AG04449 (cell line): ENCODE results near the gene ANKAR.
"Not testable (repeated sequence)": the region's sequence is repeated elsewhere in the genome, so short reads cannot be mapped to it uniquely, and the experiment has no call there.

Source experiments
- CTCF ChIA-PET: fragments of 350-600 bp; formaldehyde crosslinking; extraction: SDS; loops from one replicate; lab custom pipeline; 2021; ENCODE audit warnings: antibody characterized with exemption; lab: Yijun Ruan, JAX
- POLR2A ChIA-PET: fragments of 400-600, 350-600 bp; formaldehyde crosslinking; extraction: SDS; loops from one replicate; lab custom pipeline; 2020; ENCODE audit warnings: antibody characterized with exemption, inconsistent platforms; lab: Yijun Ruan, JAX
- DNase-seq: peaks from one replicate; pipeline ENCODE4 v3.0.0-alpha.2; 2010; ENCODE audit warnings: low read depth, low spot score
- H3K4me3 ChIP-seq: 2 replicates; pipeline ENCODE4 v1.5.1; 2011; ENCODE audit warnings: low read depth, mild to moderate bottlenecking, control low read depth, low read length
- CTCF ChIP-seq: IDR thresholded peaks from one replicate; pipeline ENCODE4 v1.5.1; 2011; ENCODE audit warnings: mild to moderate bottlenecking, moderate library complexity, low read length, control low read depth, inconsistent platforms; ENCODE audit not compliant: insufficient read depth; ENCODE audit errors: missing control alignments

ANKAR gene

GRCh38 chr2:189661957-189662321, 12.5 kb upstream of the ANKAR start:
- ChIA-PET POLR2A (interaction anchor here (1.1 to 1.5 kb wide), 2 partner anchors 10 to 12 kb away, joined by 4 to 5 read pairs; no protein-coding TSS in a partner anchor), CTCF (interaction anchor here (1.0 to 9.9 kb wide), 15 partner anchors 12 to 410 kb away, joined by 3 to 186 read pairs (median 10); partner anchors contain the start of genes ANKAR and OSGEPL1)
- H3K4me3 ChIP-seq = peak overlapping the region; percentile 100
- TF ChIP-seq CTCF = no peak
- no peak for DNase-seq

- H3K4me3 ChIP-seq = peak overlapping the region; percentile 100
- TF ChIP-seq CTCF = no peak
- DNase-seq = no peak
- CTCF ChIA-PET = interaction anchor here (1.1 to 9.9 kb wide), 8 partner anchors 11 to 409 kb away, joined by 3 to 186 read pairs (median 37); partner anchors contain the start of genes ANKAR and OSGEPL1
- POLR2A ChIA-PET = interaction anchor here (1.5 kb wide), 1 partner anchor 11 kb away, joined by 4 read pairs; no protein-coding TSS in a partner anchor
Measured at GRCh38 chr2:189662669-189663226, 11.7 kb upstream of the ANKAR start.

GRCh38 chr2:189663319-189663718, 11.2 kb upstream of the ANKAR start:
- CTCF ChIA-PET = interaction anchor here (1.1 to 9.9 kb wide), 5 partner anchors 11 to 96 kb away, joined by 3 to 186 read pairs (median 118); partner anchors contain the start of gene ANKAR
- POLR2A ChIA-PET, H3K4me3 ChIP-seq, DNase-seq: not testable (repeated sequence)

DNA sequence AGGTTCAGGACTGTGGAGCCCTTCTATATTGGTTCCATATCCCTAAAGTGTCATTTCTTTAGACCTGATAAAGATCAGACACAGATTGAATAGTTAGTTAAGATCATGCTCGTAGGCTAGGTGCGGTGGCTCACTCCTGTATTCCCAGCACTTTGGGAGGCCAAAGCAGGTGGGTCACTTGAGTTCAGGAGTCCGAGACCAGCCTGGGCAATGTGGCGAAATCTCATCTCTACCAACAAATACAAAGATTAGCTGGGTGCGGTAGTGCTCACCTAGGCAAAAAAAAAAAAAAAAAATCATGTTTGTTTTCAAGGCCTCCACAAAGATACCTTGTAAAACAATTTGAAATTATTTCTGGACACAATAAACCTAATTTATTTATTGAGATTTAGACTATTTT, 4.6 kb upstream of the ANKAR start:
- no peak for DNase-seq
- H3K4me3 ChIP-seq = no peak overlapping the region
- POLR2A ChIA-PET = no interaction called here
- CTCF ChIA-PET = interaction anchor here (1.2 to 9.1 kb wide), 3 partner anchors 8 to 29 kb away, joined by 3 to 186 read pairs (median 4); partner anchors contain the start of gene ASNSD1
- no peak for TF ChIP-seq CTCF

DNA sequence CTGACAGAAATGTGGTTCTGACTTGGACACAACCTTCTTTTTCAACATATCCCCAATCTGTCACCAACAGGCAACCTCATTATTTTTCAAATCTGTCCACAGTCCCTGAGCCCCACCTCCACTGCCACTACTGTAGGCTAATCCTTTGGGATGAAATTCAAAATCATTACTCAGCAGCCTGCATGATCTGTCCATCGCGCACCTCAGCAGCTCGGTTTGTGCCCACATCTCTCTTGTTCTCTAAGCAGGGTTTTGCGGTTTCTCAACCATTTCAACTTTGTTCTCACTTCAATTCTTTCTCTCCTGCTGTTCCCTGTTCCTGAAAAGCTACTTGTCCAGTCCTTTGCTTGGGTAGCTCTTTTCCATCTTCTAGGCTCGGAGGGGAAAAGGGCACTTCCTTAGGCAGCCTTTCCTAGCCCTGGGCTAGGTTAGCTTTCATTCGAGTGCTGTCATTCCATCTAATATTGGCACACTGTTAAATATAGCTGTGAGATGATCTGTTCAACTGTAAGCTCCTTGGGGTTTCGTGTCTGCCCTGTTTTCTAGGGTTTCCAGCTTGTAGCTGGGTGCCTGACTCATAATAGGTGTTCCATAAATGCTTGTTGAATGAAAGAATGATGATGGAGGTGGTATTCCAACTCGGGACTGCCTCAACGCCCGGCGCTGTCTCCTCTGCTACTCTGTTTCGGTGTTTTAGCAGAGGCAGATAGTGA, 653 bp upstream of the ANKAR start:
- no peak for TF ChIP-seq CTCF
- CTCF ChIA-PET = interaction anchor here (0.8 to 9.1 kb wide), 10 partner anchors 9 to 397 kb away, joined by 3 to 186 read pairs (median 6); partner anchors contain the start of genes ASNSD1 and OSGEPL1
- DNase-seq = no peak
- POLR2A ChIA-PET = interaction anchor here (0.8 kb wide), 2 partner anchors 9 to 12 kb away, joined by 4 to 5 read pairs; no protein-coding TSS in a partner anchor
- peak overlapping the region; percentile 77 for H3K4me3 ChIP-seq

DNA sequence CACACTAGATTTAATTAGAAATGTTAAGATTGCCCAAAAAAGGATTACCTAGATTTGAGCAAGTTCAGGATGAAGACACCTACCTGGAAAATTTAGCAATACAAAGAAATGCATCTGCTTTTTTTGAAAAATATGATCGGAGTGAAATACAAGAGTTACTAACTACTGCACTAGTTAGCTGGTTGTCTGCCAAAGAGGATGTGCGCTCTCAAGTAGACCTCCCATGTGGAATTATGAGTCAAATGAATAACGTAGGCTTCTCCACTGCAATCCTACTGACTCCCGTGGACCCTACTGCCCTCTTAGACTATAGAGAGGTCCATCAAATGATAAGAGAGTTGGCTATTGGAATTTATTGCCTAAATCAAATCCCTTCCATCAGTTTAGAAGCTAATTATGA, 2.0 kb downstream of the ANKAR start:
- CTCF ChIA-PET = interaction anchor here (0.8 to 9.1 kb wide), 8 partner anchors 7 to 105 kb away, joined by 3 to 186 read pairs (median 14); partner anchors contain the start of gene ASNSD1
- POLR2A ChIA-PET = interaction anchor here (1.0 kb wide), 1 partner anchor 16 kb away, joined by 5 read pairs; no protein-coding TSS in a partner anchor
- TF ChIP-seq CTCF = no peak
- H3K4me3 ChIP-seq = no peak overlapping the region
- DNase-seq = no peak
